Activated CD4-positive, alpha-beta T cell treated with anti-CD3 and anti-CD28 coated beads for 4 hours (primary cell): ENCODE results near the gene CBLC.
A peak's percentile ranks its signal among the peaks of the same experiment; 100 is the strongest.
"Not testable (repeated sequence)": the region's sequence is repeated elsewhere in the genome, so short reads cannot be mapped to it uniquely, and the experiment has no call there.

Source experiments
- DNase-seq, 2 donors: peaks; one replicate each; pipeline ENCODE4 v3.0.0-alpha.2; 2020

The CBLC gene

GRCh38 chr19:44765949-44766335 is 11.7 kb upstream of the CBLC start:
- no peak for DNase-seq

- DNase-seq = no peak
Observed at GRCh38 chr19:44767295-44768180, 10.2 kb upstream of the CBLC start.

GRCh38 chr19:44770550-44771257 is 7.0 kb upstream of the CBLC start:
- DNase-seq = peak; percentile 98 to 99

DNA sequence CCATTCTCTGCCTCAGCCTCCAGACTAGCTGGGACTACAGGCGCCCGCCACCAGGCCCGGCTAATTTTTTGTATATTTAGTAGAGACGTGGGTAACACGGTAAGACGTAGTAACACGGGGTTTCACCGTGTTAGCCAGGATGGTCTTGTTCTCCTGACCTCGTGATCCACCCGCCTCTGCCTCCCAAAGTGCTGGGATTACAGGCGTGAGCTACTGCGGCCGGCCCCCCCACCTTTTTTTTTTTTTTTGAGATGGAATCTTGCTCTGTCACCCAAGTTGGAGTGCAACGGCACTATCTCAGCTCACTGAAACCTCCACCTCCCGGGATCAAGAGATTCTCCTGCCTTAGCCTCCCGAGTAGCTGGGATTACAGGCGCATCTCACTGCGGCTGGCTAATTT is 5.5 kb upstream of the CBLC start:
- DNase-seq = not testable (repeated sequence)

- DNase-seq = no peak
Observed at GRCh38 chr19:44772959-44773358, 4.7 kb upstream of the CBLC start.

DNA sequence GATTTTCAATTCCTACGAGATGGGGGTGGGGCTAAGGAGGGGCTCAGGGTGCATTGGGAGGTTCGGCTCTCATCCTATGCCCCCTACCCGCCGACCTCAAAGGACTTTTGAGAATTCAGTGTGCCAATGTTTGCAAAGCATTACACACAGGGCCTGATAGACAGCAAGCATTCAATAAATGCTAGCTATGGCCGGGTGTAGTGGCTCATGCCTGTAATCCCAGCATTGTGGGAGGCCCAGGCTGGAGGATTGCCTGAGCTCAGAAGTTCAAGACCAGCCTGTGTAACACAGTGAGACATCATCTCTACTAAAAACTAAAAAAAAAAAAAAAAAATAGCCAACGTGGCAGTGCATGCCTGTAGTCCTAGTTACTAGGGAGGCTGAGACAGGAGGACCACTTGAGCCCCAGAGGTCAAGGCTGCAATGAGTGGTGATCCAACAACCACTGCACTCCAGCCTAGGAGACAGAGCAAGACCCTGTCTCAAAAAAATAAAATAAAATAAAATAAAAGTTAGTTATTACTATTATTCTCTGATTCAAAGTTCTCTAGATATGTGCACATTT is 1.9 kb upstream of the CBLC start:
- no peak for DNase-seq

- DNase-seq = no peak
Observed at GRCh38 chr19:44776402-44777096, 1.1 kb upstream of the CBLC start.

- DNase-seq = no peak
Observed at GRCh38 chr19:44779150-44779549, 1.5 kb downstream of the CBLC start.

GRCh38 chr19:44781694-44782093 is 4.0 kb downstream of the CBLC start:
- not testable (repeated sequence) for DNase-seq

DNA sequence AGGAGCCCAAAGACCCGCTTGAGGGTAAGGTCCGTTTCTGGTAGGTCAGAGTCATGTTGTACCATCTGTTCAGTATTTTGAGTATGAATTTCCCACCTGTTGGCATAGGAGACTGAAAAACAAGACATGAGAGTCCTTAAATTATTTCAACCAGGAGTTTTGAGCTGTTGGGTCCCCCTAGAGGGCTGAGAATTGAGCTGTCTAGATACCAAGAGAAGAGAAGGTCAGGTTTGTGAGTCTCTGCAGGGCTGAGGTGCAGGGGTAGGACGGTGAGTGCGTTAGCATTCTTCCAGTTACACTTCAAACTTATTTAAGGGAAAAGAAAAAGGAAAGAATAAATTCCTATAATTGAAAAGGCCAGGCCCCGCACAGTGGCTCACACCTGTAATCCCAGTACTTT is 5.0 kb downstream of the CBLC start:
- no peak for DNase-seq

GRCh38 chr19:44783545-44783944 is 5.9 kb downstream of the CBLC start:
- DNase-seq = no peak

GRCh38 chr19:44785271-44785670 is 7.6 kb downstream of the CBLC start:
- no peak for DNase-seq

GRCh38 chr19:44785993-44786392 is 8.3 kb downstream of the CBLC start:
- DNase-seq = no peak

DNA sequence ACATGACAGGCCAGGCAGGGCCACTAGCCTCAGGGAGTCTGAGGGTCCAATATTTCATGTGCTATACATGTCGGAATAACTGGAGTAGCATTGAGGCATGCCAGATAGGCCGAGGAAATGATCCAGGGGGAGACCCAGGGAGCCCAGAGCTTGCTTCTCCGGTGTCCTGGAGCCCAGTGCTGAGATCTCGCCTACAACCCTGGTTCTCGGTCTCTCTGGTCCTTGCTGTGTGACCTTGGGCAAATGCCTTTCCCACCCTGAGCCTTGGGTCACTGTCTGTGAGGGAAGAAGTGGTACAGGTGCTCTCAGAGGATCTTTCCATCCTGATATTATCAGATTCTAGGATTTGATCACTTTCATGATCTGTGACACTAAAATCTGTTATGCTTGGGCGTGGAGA is 11.3 kb downstream of the CBLC start:
- DNase-seq = no peak

- no peak for DNase-seq
Observed at GRCh38 chr19:44789943-44790483, 12.3 kb downstream of the CBLC start.

- DNase-seq = no peak
Observed at GRCh38 chr19:44792281-44792680, 14.6 kb downstream of the CBLC start.

GRCh38 chr19:44794610-44795009 is 16.9 kb downstream of the CBLC start:
- DNase-seq = no peak

- no peak for DNase-seq
Observed at GRCh38 chr19:44795398-44795987, 17.8 kb downstream of the CBLC start.

- no peak for DNase-seq
Observed at GRCh38 chr19:44796701-44797115, 19.0 kb downstream of the CBLC start.

DNA sequence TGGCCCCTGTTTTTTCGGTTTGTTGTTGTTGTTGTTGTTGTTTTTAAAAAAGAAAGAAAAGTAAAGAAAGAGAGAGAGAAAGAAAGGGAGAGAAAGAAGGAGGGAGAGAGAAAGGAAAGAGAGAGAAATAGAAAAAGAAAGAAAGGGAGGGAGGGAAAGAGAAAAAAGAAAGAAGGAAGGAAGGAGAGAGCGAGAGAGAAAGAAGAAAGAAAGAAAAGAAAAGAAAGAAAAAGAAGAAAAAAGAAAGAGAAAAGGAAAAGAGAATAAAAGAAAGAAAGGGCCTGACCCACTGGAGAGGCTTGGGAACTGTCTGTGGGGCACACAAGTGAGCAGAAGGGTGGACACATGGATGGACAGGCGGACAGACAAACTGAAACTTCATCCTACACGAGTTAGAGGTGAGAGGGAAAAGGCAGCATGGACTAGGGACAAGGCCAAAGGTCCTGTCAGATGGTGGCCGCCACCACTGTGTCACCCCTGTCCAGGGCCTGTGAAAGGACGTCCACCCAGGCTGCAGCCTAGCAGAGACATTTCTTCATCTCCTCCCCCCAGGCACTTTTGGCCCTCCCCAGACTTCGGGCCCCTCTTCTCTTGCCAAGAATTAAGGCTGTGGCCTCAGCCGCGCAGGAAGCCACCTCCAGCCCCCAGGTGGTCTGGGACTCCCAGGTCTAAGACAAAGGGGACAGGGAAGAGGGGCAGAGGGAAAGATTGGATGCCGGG is 22.1 kb downstream of the CBLC start:
- DNase-seq = no peak

DNA sequence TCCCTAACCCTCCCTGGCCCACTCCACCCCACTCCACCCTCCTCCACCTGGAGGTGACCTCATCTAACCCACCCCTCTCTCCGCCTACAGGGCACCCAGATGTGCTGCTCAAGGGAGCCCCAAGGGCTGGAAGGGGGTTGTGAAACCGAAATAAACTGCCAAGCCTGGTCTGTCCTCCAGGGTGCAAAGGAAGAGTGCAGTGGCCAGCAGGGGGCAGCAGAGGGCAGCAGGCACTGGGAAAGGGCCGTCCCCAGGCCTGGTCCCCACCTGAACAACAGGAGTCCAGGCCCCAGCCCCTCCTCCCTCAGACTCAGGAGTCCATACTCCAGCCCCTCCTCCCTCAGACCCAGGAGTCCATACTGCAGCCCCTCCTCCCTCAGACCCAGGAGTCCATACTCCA is 22.8 kb downstream of the CBLC start:
- DNase-seq = peak; percentile 78 to 81
